Right renal cortex interstitium (tissue), 3 donors: ENCODE measurements around the gene FBN3. TPM values are rescaled to one million over a fixed set of nuclear protein-coding genes. Genes with fewer than 3 reads are reported as not detected.
"Not testable (repeated sequence)": the region's sequence is repeated elsewhere in the genome, so short reads cannot be mapped to it uniquely, and the experiment has no call there.

Experiments
- DNase-seq, 3 donors: peaks; one replicate each; pipeline ENCODE4 v3.0.0-alpha.2; 2013; ENCODE audit warnings: low read depth in 3 of 3, low spot score in 2 of 3
- polyA plus RNA-seq, 3 donors: library from polyadenylated mRNA; unstranded; fragments of 120-200 nt; gene quantifications; one replicate each; pipeline ENCODE4 v1.2.1, GENCODE V29; 2013; ENCODE audit not compliant: insufficient read length in 3 of 3

Gene FBN3
- polyA plus RNA-seq, 3 donors = 29.8 to 33.9 (median 31.6) TPM

GRCh38 chr19:8120636-8121480 lies 28.5 kb downstream of the FBN3 start:
- DNase-seq = no peak

GRCh38 chr19:8117991-8118390 lies 31.4 kb downstream of the FBN3 start:
- no peak for DNase-seq

GRCh38 chr19:8116437-8117293 lies 32.7 kb downstream of the FBN3 start:
- DNase-seq = no peak

- DNase-seq = no peak
These were observed 33.5 kb downstream of the FBN3 start for GRCh38 chr19:8115805-8116396.

- DNase-seq = no peak
These were observed 36.4 kb downstream of the FBN3 start for GRCh38 chr19:8113017-8113416.

GRCh38 chr19:8111376-8111775 lies 38.0 kb downstream of the FBN3 start:
- no peak for DNase-seq

- DNase-seq = no peak
These were observed 38.5 kb downstream of the FBN3 start for GRCh38 chr19:8110931-8111330.

- DNase-seq = no peak
These were observed 39.3 kb downstream of the FBN3 start for GRCh38 chr19:8109890-8110662.

- DNase-seq = no peak
These were observed 39.9 kb downstream of the FBN3 start for GRCh38 chr19:8109455-8109854.

- no peak for DNase-seq
These were observed 40.6 kb downstream of the FBN3 start for GRCh38 chr19:8108560-8109445.

- DNase-seq = no peak
These were observed 42.0 kb downstream of the FBN3 start for GRCh38 chr19:8107301-8107903.

- no peak for DNase-seq
These were observed 43.9 kb downstream of the FBN3 start for GRCh38 chr19:8105471-8105870.

- not testable (repeated sequence) for DNase-seq
These were observed 47.5 kb downstream of the FBN3 start for GRCh38 chr19:8101910-8102309.

GRCh38 chr19:8101311-8101710 lies 48.1 kb downstream of the FBN3 start:
- DNase-seq = no peak

- no peak for DNase-seq
These were observed 51.5 kb downstream of the FBN3 start for GRCh38 chr19:8097681-8098567.

GRCh38 chr19:8097198-8097597 lies 52.2 kb downstream of the FBN3 start:
- no peak for DNase-seq

GRCh38 chr19:8096071-8096470 lies 53.3 kb downstream of the FBN3 start:
- DNase-seq = no peak

- no peak for DNase-seq
These were observed 54.0 kb downstream of the FBN3 start for GRCh38 chr19:8095354-8095886.
